NCI-H2196 (cell line): Measurements from ENCODE around the gene ZNF529.

ENCODE experiments used
- DNase-seq: peaks from one replicate; lab custom pipeline; 2025; ENCODE audit not compliant: unreplicated experiment; lab: John Stamatoyannopoulos, UW

The ZNF529 gene

GRCh38 chr19:36514012-36514612 is 59.0 kb downstream of the ZNF529 start:
- no peak for DNase-seq

GRCh38 chr19:36508325-36508724 is 64.8 kb downstream of the ZNF529 start:
- DNase-seq, result no peak

DNA sequence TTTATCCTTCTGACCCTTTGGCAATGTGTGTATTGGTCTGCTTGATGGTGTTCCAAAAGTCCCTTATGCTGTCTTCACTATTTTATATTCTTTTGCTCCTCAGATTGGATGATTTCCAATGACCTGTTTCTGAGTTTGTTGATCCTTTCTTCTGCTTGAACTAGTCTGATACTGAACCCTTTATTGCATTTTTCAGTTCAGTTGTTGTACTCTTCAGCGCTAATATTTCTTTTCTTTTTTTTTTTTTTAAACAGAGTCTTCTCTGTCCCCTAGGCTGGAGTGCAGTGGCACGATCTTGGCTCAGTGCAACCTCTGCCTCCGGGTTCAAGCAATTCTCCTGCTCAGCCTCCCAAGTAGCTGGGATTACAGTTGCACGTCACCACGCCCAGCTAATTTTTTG is 71.1 kb downstream of the ZNF529 start:
- DNase-seq, result no peak

DNA sequence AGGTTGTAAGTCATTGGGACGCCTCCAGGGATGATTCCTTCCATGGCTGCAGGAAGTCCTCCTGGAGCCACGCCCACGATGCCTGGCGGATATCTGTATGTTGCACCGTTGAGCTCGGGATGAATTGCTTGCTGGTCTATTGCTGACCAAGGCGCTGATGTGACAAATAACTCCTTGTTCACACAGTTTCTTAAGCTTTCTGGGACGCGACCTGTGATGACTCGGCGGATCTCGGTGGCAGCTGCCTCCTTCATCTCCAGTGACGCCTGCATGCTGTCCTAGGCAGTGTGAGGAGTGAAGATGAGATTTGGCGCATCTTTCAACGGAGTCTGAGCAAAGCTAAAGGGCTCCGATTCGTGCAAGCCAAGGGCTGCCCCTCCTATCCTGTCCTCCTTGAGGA is 76.1 kb downstream of the ZNF529 start:
- DNase-seq, result no peak
